Vagina (tissue), 2 donors: ENCODE results near the gene TSC1. TPM values are rescaled to one million over a fixed set of nuclear protein-coding genes. Genes with fewer than 3 reads are reported as not detected.
A peak's percentile ranks its signal among the peaks of the same experiment; 100 is the strongest.

ENCODE experiments used
- microRNA-seq: library from miRNA; unstranded; fragments of <30 nt; microRNA quantifications from one replicate; pipeline ENCODE4, GENCODE V29; 2017; ENCODE audit warnings: borderline number of aligned reads, borderline replicate concordance
- small RNA-seq: library from RNA; depleted of rRNA; stranded (forward); fragments of <200 nt; gene quantifications from one replicate; pipeline ENCODE3, GENCODE V24; 2016
- total RNA-seq: library from RNA; depleted of rRNA; stranded (reverse); fragments of >200 nt; gene quantifications from one replicate; pipeline ENCODE4 v1.2.3, GENCODE V29; 2016

The TSC1 gene
- total RNA-seq, 1 donor from 2014 or later, result 56.2 TPM

Small RNA genes within 50 kb of the gene (microRNA-seq; reads per million reads assigned to microRNA genes)
- 3.4 reads per million for gene MIR548AW

Small RNA genes within 50 kb of the gene (small RNA-seq; reads per million reads assigned to genes)
- gene AL593851.1 (not detected), gene MIR548AW (1.4 reads per million, percentile 39 among the genes with 10 or more reads in this experiment), gene RNU7-21P (not detected)

Other genes with a start within 250 kb of the TSC1 start
- 0.25 TPM for gene AK8, start 66.3 kb downstream of the TSC1 start, total RNA-seq
- gene SPACA9, start 65.7 kb downstream of the TSC1 start, total RNA-seq, result 2.7 TPM
- not detected for gene GFI1B, start 34.1 kb upstream of the TSC1 start, total RNA-seq
- gene GTF3C5, start 86.4 kb upstream of the TSC1 start, total RNA-seq, result 53.8 TPM
- 0.74 TPM for gene CEL, start 117.4 kb upstream of the TSC1 start, total RNA-seq
- gene RALGDS, start 176.6 kb upstream of the TSC1 start, total RNA-seq, result 85.0 TPM
- 27.0 TPM for gene GBGT1, start 219.3 kb upstream of the TSC1 start, total RNA-seq